ENCODE measurements around the gene TAF7L. TPM values are rescaled to one million over a fixed set of nuclear protein-coding genes. Genes with fewer than 3 reads are reported as not detected.

The TAF7L gene
- total RNA-seq, 1 experiment from 2014 or later = not detected

GRCh38 chrX:101241531-101241930 lies 49.6 kb downstream of the TAF7L start:
- Histone ChIP-seq H3K36me3 (ENCODE audit: insufficient read depth, low read length) (no peaks in the 10 kb centered on the region), H3K4me3 (ENCODE audit: low read length) (no peak overlapping the region)
- DNase-seq = no peak

GRCh38 chrX:101237041-101237440 lies 54.1 kb downstream of the TAF7L start:
- H3K9ac ChIP-seq (ENCODE audit: low read length) = no peak overlapping the region
- H3K36me3 ChIP-seq (ENCODE audit: insufficient read depth, low read length) = no peaks in the 10 kb centered on the region
- no peaks in the 10 kb centered on the region for H3K9me2 ChIP-seq (replicated peaks; ENCODE audit: insufficient read depth, low read length)
- H3K27ac ChIP-seq (ENCODE audit: low read length) = no peak overlapping the region
- H3K9me3 ChIP-seq (ENCODE audit: low read length) = no peaks in the 10 kb centered on the region
- H3K27me3 ChIP-seq (ENCODE audit: low read length) = no peaks in the 10 kb centered on the region
- no peaks in the 10 kb centered on the region for H3K79me2 ChIP-seq (ENCODE audit: low read length)
- H4K20me1 ChIP-seq (ENCODE audit: insufficient read depth, low read depth, low read length) = no peaks in the 10 kb centered on the region
- no peak for DNase-seq
- no peaks in the 10 kb centered on the region for H3K4me1 ChIP-seq (ENCODE audit: low read length)
- no peak overlapping the region for H3K4me2 ChIP-seq (ENCODE audit: low read depth, low read length, poor library complexity, severe bottlenecking)
- H3K4me3 ChIP-seq (ENCODE audit: low read length) = no peak overlapping the region
- H2AFZ ChIP-seq (ENCODE audit: low read length) = no peak overlapping the region

More at GRCh38 chrX:101241531-101241930, 49.6 kb downstream of the TAF7L start:
- H2AFZ ChIP-seq (ENCODE audit: low read length) = no peak overlapping the region
- no peaks in the 10 kb centered on the region for H3K4me1 ChIP-seq (ENCODE audit: low read length)
- H4K20me1 ChIP-seq (ENCODE audit: insufficient read depth, low read depth, low read length) = no peaks in the 10 kb centered on the region
- no peaks in the 10 kb centered on the region for H3K9me3 ChIP-seq (ENCODE audit: low read length)
- no peak overlapping the region for H3K4me2 ChIP-seq (ENCODE audit: low read depth, low read length, poor library complexity, severe bottlenecking)
- H3K9me2 ChIP-seq (replicated peaks; ENCODE audit: insufficient read depth, low read length) = no peaks in the 10 kb centered on the region
- no peak overlapping the region for H3K27ac ChIP-seq (ENCODE audit: low read length)
- no peaks in the 10 kb centered on the region for H3K27me3 ChIP-seq (ENCODE audit: low read length)
- no peaks in the 10 kb centered on the region for H3K79me2 ChIP-seq (ENCODE audit: low read length)
- H3K9ac ChIP-seq (ENCODE audit: low read length) = no peak overlapping the region

GRCh38 chrX:101232316-101232715 lies 58.8 kb downstream of the TAF7L start:
- H2AFZ ChIP-seq (ENCODE audit: low read length) = no peak overlapping the region

GRCh38 chrX:101231080-101231479 lies 60.1 kb downstream of the TAF7L start:
- Histone ChIP-seq H3K9ac (ENCODE audit: low read length) (no peak overlapping the region), H3K9me3 (ENCODE audit: low read length) (no peaks in the 10 kb centered on the region), H3K4me3 (ENCODE audit: low read length) (no peak overlapping the region), H4K20me1 (ENCODE audit: insufficient read depth, low read depth, low read length) (no peaks in the 10 kb centered on the region), H3K27me3 (ENCODE audit: low read length) (no peaks in the 10 kb centered on the region), H2AFZ (ENCODE audit: low read length) (no peak overlapping the region), H3K36me3 (ENCODE audit: insufficient read depth, low read length) (no peaks in the 10 kb centered on the region), H3K27ac (ENCODE audit: low read length) (no peak overlapping the region), H3K4me2 (ENCODE audit: low read depth, low read length, poor library complexity, severe bottlenecking) (no peak overlapping the region), H3K9me2 (replicated peaks; ENCODE audit: insufficient read depth, low read length) (no peaks in the 10 kb centered on the region), H3K79me2 (ENCODE audit: low read length) (no peaks in the 10 kb centered on the region), H3K4me1 (ENCODE audit: low read length) (no peaks in the 10 kb centered on the region)
- DNase-seq = no peak

More at GRCh38 chrX:101232316-101232715, 58.8 kb downstream of the TAF7L start:
- Histone ChIP-seq H3K4me2 (ENCODE audit: low read depth, low read length, poor library complexity, severe bottlenecking) (no peak overlapping the region), H3K9me2 (replicated peaks; ENCODE audit: insufficient read depth, low read length) (no peaks in the 10 kb centered on the region), H3K4me3 (ENCODE audit: low read length) (no peak overlapping the region), H3K27ac (ENCODE audit: low read length) (no peak overlapping the region), H3K9ac (ENCODE audit: low read length) (no peak overlapping the region), H3K79me2 (ENCODE audit: low read length) (no peaks in the 10 kb centered on the region), H3K4me1 (ENCODE audit: low read length) (no peaks in the 10 kb centered on the region), H4K20me1 (ENCODE audit: insufficient read depth, low read depth, low read length) (no peaks in the 10 kb centered on the region), H3K36me3 (ENCODE audit: insufficient read depth, low read length) (no peaks in the 10 kb centered on the region), H3K9me3 (ENCODE audit: low read length) (no peaks in the 10 kb centered on the region), H3K27me3 (ENCODE audit: low read length) (no peaks in the 10 kb centered on the region)
- DNase-seq = no peak

- Histone ChIP-seq H3K27ac (ENCODE audit: low read length) (no peak overlapping the region), H2AFZ (ENCODE audit: low read length) (no peak overlapping the region), H3K9ac (ENCODE audit: low read length) (no peak overlapping the region), H3K9me3 (ENCODE audit: low read length) (no peaks in the 10 kb centered on the region), H3K79me2 (ENCODE audit: low read length) (no peaks in the 10 kb centered on the region), H3K4me2 (ENCODE audit: low read depth, low read length, poor library complexity, severe bottlenecking) (no peak overlapping the region), H3K4me3 (ENCODE audit: low read length) (no peak overlapping the region), H3K9me2 (replicated peaks; ENCODE audit: insufficient read depth, low read length) (no peaks in the 10 kb centered on the region), H3K4me1 (ENCODE audit: low read length) (no peaks in the 10 kb centered on the region), H4K20me1 (ENCODE audit: insufficient read depth, low read depth, low read length) (no peaks in the 10 kb centered on the region), H3K27me3 (ENCODE audit: low read length) (no peaks in the 10 kb centered on the region), H3K36me3 (ENCODE audit: insufficient read depth, low read length) (no peaks in the 10 kb centered on the region)
- no peak for DNase-seq
These were observed 60.5 kb downstream of the TAF7L start for GRCh38 chrX:101230636-101231035.

- H3K4me2 ChIP-seq (ENCODE audit: low read depth, low read length, poor library complexity, severe bottlenecking) = no peak overlapping the region
These were observed 62.0 kb downstream of the TAF7L start for GRCh38 chrX:101229170-101229569.

GRCh38 chrX:101223226-101223625 lies 67.9 kb downstream of the TAF7L start:
- H3K4me3 ChIP-seq (ENCODE audit: low read length) = no peak overlapping the region
- H3K9me3 ChIP-seq (ENCODE audit: low read length) = no peaks in the 10 kb centered on the region
- H4K20me1 ChIP-seq (ENCODE audit: insufficient read depth, low read depth, low read length) = no peaks in the 10 kb centered on the region
- H3K9me2 ChIP-seq (replicated peaks; ENCODE audit: insufficient read depth, low read length) = no peaks in the 10 kb centered on the region
- H3K36me3 ChIP-seq (ENCODE audit: insufficient read depth, low read length) = no peaks in the 10 kb centered on the region
- no peak overlapping the region for H3K9ac ChIP-seq (ENCODE audit: low read length)
- no peak for DNase-seq
- H3K4me1 ChIP-seq (ENCODE audit: low read length) = no peaks in the 10 kb centered on the region
- no peak overlapping the region for H3K4me2 ChIP-seq (ENCODE audit: low read depth, low read length, poor library complexity, severe bottlenecking)
- no peak overlapping the region for H3K27ac ChIP-seq (ENCODE audit: low read length)
- no peaks in the 10 kb centered on the region for H3K27me3 ChIP-seq (ENCODE audit: low read length)
- H3K79me2 ChIP-seq (ENCODE audit: low read length) = no peaks in the 10 kb centered on the region
- H2AFZ ChIP-seq (ENCODE audit: low read length) = no peak overlapping the region

More at GRCh38 chrX:101229170-101229569, 62.0 kb downstream of the TAF7L start:
- DNase-seq = no peak
- Histone ChIP-seq H3K27me3 (ENCODE audit: low read length) (no peaks in the 10 kb centered on the region), H3K27ac (ENCODE audit: low read length) (no peak overlapping the region), H3K9ac (ENCODE audit: low read length) (no peak overlapping the region), H3K36me3 (ENCODE audit: insufficient read depth, low read length) (no peaks in the 10 kb centered on the region), H3K4me3 (ENCODE audit: low read length) (no peak overlapping the region), H3K4me1 (ENCODE audit: low read length) (no peaks in the 10 kb centered on the region), H2AFZ (ENCODE audit: low read length) (no peak overlapping the region), H3K9me2 (replicated peaks; ENCODE audit: insufficient read depth, low read length) (no peaks in the 10 kb centered on the region), H4K20me1 (ENCODE audit: insufficient read depth, low read depth, low read length) (no peaks in the 10 kb centered on the region), H3K79me2 (ENCODE audit: low read length) (no peaks in the 10 kb centered on the region), H3K9me3 (ENCODE audit: low read length) (no peaks in the 10 kb centered on the region)

GRCh38 chrX:101220662-101221260 lies 70.4 kb downstream of the TAF7L start:
- Histone ChIP-seq H3K27ac (ENCODE audit: low read length) (no peak overlapping the region), H3K4me1 (ENCODE audit: low read length) (no peaks in the 10 kb centered on the region), H3K4me2 (ENCODE audit: low read depth, low read length, poor library complexity, severe bottlenecking) (no peak overlapping the region), H3K36me3 (ENCODE audit: insufficient read depth, low read length) (no peaks in the 10 kb centered on the region), H3K9me2 (replicated peaks; ENCODE audit: insufficient read depth, low read length) (no peaks in the 10 kb centered on the region), H4K20me1 (ENCODE audit: insufficient read depth, low read depth, low read length) (no peaks in the 10 kb centered on the region), H3K79me2 (ENCODE audit: low read length) (no peaks in the 10 kb centered on the region), H3K9ac (ENCODE audit: low read length) (no peak overlapping the region), H3K9me3 (ENCODE audit: low read length) (no peaks in the 10 kb centered on the region), H3K4me3 (ENCODE audit: low read length) (no peak overlapping the region), H2AFZ (ENCODE audit: low read length) (no peak overlapping the region), H3K27me3 (ENCODE audit: low read length) (no peaks in the 10 kb centered on the region)
- DNase-seq = no peak

Data from Karpas-422 (cell line).